NK-92 treated with Interleukin-12 subunit alpha and Interleukin-12 subunit beta, amount 100 ng/mL, for 24 hours (cell line): ENCODE measurements around the gene CHRM1.

ENCODE experiments used
- DNase-seq: peaks from one replicate; lab custom pipeline; 2025; lab: John Stamatoyannopoulos, UW

CHRM1 gene

DNA sequence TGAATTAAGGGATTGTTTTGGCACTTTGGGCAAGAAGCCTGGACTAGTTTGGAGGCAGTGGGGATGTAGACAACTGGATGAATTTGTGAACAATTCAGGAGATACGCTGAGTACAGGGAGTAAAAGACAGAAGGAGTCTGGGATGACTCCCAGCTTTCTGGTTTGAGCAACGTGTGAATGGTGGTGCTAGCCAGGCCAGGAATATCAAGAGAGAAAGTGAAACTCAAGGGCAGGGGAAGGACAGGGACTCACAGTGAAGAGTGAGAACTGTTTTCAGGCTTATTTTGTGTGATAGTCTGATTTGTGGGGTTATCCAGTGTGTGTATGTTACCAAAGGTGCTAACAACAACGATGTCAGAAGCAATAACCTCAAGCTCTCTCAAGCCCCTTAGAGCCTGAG, 15.9 kb downstream of the CHRM1 start:
- no peak for DNase-seq

DNA sequence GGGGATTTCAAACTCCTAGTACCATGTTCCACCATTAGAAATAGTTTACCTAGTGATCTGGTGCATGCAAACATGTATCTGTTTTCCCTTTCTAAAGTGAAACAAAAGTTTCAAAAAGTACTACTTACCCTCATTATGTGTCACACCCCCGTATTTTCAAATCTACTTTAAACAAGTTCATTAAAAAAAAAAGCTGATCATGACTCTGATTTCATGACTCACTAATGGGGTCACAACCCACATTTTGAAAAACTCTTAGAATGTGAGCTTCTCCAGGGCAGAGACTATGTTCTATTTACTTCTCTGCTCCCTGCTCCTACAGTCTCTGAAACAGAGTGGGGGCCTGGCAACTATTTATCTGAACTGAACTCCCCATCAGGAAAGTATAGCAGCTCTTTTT, 18.2 kb downstream of the CHRM1 start:
- DNase-seq = no peak

DNA sequence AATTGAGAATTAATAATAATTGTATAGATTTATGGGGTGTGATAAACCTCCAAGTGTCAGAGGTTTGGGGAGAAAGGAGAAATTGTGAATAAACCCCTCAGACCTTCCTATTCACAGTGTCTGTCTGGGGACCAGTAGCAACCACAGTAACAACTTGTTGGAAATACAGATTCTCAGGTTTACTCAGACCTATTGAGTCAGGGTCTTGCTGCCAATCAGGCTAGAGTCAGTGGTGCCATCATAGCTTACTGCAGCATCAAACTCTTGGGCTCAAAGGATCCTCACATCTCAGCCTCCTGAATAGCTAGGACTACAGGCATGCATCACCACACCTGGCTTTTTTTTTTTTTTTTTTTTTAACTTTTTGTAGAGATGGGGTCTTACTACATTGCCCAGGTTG, 23.1 kb downstream of the CHRM1 start:
- no peak for DNase-seq

DNA sequence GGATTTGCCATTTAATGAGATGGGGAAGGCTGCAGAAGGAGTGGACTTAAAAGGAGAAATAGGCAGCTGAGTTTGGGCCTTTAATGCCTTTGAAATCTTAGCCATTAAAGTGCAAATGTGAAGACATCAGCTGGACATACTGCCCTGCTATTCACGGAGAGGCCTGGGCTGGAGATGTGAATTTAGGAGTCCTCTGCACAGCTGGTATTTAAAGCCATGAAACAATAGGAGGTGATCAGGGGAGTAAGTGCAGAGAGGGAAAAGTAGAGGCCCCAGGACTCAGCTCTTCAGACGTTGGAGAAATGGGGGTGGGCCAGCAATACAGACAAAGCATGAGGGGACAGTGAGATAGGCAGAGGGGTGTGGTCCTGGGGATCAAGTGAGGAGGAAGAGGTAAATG, 23.9 kb downstream of the CHRM1 start:
- DNase-seq = no peak

DNA sequence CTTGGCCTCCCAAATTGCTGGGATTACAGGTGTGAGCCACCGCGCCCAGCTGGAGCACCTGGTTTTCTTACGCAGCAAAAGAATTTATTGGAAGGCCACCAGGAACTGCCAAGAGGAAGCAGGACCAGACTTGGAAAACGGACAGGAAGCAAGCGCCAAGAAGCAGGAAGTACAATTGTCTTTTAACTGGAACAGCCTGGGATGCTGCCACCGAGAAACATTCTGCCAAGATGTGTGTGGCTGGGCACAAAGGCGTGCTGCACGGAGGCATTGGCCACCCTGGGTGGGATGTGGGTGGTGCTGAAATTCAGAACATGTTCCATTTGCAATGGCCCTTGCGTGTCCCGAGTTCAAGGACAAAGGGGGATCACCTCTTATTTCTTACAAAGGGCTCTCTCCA, 25.1 kb downstream of the CHRM1 start:
- no peak for DNase-seq

DNA sequence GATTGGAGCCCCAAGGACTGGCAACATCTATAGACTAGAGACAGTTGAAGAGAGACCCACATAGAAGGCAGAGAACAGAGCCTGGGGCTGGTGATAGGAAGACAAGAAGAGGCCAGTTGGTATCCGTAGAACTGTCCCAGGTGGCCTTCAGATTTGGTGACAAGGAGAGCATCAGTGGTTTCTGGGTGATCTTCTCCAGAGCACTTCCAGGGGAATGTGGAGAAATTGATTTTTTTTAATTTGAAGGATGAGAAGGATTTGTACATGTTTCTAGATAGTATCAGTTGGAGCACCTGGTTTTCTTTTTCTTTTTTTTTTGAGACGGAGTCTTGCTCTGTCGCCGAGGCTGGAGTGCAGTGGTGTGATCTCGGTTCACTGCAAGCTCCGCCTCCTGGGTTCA, 25.7 kb downstream of the CHRM1 start:
- no peak for DNase-seq

DNA sequence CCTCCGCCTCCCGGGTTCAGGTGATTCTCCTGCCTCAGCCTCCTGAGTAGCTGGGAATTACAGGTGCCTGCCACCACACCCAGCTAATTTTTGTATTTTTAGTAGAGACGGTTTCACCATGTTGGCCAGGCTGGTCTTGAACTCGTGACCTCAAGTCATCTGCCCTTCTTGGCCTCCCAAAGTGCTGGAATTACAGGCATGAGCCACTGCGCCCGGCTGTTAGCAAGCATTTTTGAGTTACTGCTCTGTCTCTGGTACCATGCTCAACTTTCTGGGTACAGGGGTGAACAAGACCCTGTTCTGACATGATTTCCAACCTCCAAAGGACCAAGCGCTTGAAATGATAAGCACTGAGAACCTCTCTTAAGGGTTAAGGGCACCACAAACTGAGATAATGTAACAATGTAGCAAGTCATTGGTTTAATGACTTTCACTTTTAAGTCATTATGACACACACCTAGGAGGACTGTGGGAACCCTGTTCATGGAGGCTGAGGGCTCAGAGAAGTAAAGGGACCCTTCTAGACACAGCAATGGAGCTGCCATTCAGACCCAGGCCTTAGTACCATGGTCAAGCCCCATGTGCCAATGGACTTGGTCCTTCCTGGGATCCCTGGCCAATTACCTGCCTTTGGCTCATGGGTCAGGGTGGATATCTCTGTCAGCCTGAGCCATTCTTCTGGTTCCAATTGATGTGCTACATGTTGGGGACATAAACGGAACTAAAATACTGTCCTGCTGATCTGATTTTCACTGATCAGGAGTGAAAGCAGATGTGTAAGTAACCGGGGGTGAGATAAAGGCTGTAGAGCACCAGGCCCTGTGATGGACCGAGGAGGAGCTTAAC, 28.9 kb downstream of the CHRM1 start:
- DNase-seq = no peak

DNA sequence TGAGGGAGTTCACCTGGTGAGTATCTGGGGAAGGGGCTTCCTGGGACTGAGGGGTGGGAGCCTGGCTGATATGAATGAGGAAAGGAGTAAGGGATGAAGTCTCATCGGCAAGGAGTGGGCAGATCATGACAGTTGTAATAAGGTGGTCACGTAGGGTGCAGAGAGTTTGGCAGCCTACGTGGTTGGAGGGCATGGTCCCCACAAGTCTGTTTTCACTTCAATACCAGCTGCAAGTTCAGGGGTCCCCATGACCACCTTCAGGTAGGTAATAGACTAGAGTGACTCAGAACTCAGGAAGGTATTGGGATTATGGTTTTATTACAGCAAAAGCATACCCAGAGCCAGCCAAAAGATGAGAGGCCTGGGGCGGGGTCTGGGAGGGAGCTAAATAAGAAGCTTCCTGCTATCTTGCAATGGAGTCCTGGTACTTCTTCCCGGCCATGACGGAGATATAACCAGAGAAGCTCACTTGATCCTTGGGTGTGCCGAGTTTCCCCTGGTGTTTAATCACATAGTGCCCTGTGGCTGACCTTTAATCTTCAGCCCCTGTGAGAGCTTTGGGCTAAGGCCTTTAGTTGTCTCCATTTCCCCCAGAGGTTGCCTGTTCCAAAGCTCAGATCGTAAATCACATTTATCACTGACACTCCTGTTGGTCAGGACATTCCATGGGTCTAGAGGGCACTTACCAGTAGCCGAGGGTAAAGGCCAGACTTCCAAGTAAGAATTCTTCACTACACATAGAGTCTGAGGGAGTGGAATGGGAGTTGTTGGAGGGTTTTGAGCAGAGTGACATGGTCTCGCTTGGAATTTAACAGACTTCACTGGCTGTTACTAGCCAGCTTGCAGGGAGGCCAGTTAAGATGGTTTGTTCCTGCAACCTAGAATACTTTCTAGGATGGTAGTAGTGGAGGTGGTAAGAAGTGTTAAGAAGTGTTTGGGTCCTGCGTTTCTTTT, 31.4 kb downstream of the CHRM1 start:
- no peak for DNase-seq

DNA sequence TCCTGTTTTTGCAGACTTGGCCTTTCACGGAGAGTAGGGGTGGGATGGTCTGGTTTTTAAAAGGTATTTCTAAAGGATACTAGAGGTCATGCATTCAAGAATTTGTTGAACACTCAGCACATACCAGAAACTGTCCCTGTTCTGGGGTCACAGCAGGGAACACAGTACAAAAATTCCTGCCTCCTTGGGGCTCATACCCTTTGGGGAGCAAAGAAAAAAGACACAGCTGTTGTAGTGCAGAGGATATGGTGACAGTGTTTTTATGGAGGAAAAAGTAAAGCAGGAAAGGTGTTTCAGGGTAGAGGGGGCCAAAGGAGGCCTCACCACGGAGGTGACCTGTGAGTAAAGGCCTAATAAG, 32.1 kb downstream of the CHRM1 start:
- DNase-seq = no peak

DNA sequence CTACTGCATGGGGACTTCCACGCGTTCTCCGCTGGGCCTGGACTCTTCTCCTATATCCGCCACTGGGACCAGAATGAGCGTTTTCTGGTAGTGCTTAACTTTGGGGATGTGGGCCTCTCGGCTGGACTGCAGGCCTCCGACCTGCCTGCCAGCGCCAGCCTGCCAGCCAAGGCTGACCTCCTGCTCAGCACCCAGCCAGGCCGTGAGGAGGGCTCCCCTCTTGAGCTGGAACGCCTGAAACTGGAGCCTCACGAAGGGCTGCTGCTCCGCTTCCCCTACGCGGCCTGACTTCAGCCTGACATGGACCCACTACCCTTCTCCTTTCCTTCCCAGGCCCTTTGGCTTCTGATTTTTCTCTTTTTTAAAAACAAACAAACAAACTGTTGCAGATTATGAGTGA, 32.8 kb downstream of the CHRM1 start:
- DNase-seq = no peak

DNA sequence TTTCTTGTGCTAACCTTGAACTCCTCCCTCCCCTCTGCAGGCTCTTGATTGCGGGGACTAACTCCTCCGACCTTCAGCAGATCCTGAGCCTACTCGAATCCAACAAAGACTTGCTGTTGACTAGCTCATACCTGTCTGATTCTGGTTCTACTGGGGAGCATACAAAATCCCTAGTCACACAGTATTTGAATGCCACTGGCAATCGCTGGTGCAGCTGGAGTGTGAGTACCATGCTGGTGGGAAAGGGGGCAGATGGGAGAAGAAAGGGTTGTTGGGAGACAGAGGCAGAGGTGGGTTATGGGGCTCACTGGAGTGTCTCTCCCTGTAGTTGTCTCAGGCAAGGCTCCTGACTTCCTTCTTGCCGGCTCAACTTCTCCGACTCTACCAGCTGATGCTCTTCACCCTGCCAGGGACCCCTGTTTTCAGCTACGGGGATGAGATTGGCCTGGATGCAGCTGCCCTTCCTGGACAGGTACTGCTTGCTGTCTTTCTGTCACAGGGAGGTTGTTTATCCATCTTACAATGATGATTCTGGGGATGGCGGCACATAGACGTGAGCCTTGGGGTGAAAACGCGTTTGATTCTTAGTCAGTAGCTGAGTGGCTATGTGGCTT, 35.9 kb downstream of the CHRM1 start:
- DNase-seq = no peak

DNA sequence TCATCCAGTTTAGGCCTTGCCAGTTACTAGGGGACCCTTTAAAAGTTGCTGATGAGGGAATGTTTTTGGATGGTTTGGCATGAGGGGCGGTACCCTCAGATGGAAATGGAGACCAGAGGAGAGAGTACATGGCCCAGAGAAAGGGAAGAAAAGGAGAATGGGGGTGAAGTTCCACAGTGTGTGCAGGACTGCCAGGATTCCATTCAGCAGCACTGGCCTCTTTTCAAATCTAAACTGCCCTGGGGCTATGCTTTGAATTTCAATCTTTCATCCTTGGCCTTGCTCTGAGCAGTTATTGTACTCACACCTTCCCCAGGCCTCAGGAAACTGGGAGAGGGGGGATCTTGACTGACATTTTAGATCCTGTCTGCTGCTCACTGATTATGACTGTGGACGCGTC, 37.5 kb downstream of the CHRM1 start:
- DNase-seq = no peak

DNA sequence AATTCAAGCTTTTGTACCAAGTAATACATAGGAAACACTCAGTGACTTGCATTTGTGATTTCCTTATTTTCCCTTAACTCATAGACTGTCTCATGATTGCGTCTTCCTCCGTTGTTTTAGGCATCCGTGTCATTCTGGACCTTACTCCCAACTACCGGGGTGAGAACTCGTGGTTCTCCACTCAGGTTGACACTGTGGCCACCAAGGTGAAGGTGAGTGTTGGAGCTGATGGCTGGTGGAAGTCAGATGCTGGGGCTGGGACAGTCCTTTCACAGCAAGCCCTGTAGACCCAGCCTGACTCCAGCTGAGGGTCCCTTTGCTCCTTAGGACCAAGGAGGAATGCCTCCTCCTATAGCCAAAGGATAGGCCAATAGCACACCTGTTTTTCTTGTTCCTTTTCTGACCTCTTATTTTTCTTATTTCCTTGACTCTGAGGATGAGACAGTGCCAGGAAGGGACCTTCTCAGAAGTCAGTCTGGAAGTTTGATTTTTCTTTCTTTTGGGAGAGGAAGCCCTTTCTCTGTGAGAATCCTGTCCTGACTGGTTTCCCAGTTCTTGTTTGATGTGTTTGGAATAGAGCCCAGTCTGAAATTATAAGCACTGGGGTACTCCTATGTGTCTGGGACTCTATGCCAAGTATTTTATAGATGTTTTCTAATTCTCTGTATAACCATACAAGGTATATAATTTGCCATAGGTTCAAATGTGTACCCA, 38.2 kb downstream of the CHRM1 start:
- DNase-seq = no peak

DNA sequence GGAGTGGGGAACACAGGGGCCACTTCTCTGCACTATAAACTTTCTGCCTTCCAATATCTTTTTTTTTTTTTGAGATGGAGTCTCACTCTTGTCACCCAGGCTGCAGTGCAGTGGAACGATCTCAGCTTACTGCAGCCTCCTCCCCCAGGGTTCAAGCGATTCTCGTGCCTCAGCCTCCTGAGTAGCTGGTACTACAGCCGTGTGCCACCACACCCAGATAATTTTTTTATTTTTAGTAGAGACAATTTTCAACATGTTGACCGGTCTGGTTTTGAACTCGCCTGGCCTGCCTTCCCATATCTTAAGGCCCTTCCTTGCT, 38.8 kb downstream of the CHRM1 start:
- no peak for DNase-seq

DNA sequence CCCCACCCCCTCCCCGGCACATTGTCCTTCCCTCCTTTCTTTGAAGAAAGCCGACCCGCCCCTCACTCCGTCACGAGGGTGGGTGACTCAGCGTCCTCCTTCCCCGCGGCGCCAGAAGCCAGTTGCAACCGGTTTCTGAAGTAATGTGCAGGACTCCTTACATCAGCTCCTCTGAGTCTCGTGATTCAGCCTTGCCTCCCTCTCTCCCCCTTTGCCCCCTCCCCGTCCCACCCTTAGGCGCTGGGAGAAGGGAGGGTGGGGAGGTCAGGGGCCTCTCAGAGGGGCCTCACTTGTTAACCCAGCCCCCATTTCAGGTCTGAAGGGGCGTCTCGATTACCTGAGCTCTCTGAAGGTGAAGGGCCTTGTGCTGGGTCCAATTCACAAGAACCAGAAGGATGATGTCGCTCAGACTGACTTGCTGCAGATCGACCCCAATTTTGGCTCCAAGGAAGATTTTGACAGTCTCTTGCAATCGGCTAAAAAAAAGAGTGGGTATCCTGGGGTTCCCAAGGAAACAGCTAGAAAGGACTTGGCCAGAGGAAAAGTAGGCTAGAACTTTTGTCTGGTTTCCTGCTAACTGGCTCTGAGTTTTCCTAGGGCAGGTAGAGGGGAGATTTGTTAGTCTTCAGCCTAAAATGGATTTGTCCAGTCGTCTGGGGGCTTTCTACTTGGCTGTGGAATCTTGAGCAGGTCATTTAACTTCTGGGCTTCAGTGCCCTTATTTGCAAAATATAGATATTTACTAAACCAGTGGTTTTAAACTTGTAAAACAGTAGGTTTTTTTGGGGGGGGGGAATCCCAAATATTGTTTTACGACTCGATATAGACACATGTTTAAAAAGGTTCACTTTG, 39.4 kb downstream of the CHRM1 start:
- DNase-seq = no peak

DNA sequence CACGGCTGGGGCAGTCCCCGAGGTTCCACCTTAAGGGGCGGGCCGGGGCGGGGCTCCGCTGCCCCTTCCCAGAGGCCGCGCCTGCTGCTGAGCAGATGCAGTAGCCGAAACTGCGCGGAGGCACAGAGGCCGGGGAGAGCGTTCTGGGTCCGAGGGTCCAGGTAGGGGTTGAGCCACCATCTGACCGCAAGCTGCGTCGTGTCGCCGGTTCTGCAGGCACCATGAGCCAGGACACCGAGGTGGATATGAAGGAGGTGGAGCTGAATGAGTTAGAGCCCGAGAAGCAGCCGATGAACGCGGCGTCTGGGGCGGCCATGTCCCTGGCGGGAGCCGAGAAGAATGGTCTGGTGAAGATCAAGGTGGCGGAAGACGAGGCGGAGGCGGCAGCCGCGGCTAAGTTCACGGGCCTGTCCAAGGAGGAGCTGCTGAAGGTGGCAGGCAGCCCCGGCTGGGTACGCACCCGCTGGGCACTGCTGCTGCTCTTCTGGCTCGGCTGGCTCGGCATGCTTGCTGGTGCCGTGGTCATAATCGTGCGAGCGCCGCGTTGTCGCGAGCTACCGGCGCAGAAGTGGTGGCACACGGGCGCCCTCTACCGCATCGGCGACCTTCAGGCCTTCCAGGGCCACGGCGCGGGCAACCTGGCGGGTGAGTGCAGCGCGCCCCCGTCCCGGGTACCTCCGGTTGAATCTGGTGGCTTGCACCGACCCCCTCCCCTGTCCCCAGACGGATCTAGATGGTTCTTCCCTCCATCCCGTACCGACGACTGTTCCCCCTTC, 40.2 kb downstream of the CHRM1 start, which contains the start of gene SLC3A2:
Gene SLC3A2, plus strand, starts transcription at position 94 of the 776 bp plus-strand sequence. Its CDS starts 128 bp downstream, at position 222.
- peak; percentile 96 for DNase-seq

DNA sequence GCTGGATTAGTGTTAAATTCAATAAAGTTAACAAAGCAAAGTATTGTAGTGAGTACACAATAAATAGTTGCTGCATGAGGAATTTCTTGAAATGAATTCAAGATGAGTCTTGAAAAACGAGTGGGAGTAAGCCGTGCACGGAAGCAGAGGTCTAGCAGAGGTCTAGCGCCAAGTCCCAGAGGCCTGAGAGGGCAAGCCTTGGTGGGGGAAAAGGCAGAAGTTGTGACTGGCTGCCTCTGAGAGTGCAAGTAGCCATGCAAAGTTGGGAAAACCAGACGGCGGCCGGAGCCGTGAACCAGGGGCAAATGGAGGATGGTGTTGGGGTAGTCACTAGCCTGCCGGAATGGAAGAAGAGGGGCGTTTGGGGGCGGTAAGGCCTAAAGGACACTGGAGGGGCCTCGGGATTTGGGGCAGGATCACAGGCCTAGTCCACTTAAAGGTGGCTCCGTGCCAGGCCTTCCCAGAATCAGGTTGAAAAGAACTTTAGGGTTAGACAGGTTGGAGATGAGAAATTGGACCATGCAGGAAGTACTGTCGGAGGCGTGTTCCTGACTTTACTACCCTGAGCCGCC, 40.8 kb downstream of the CHRM1 start:
- DNase-seq = no peak

DNA sequence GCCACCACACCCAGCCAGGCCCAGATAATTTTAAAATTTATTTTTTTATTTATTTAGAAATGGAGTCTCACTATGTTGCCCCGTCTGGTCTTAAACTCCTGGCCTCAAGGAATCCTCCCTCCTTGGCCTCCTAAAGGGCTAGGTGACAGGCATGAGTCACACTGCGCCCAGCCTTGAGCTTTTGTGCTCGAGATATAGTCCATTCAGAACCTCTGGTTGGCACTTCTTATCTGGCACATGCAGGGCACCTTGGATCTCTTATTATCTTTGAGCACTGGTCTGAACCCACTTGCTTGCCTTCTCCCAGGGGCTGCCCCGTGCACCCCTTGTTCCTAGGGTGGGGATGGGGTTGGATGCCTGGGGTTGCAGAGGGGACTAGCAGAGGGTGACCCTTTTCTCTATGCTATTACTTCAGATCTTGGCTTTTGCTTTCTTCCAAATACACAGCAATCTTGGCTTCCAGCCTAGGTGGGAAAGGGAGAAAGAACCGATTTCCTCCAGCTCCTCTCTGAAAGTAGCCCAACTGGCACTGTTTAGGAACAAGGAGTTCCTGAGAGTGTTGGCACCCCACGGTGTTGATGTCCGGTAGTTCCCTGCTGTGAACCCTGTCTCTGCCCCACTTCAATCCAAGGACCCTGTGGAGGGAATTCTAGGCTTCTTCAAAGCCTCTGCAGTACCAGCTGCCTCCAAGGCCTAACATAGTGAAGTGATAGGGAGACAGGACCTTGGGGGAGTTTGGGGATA, 41.8 kb downstream of the CHRM1 start:
- no peak for DNase-seq

DNA sequence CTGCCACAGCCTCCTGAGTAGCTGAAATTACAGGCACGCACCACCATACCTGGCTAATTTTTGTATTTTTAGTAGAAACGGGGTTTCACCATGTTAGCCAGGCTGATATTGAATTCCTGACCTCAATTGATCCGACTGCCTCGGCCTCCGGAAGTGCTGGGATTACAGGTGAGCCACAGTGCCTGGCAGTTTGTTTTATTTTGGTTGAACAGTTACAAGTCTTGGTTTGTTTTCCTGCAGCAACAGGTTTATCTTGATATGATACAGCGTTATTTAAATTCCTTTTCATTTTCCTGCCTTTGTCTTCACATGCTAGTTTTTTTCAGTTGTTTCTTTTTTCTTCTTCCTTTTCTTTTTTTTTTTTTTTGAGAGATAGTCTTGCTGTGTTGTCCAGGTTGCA, 44.5 kb downstream of the CHRM1 start:
- DNase-seq = no peak
